Gastroesophageal sphincter (tissue), 3 donors: ENCODE results near the gene INSM2.

Experiments
- CTCF ChIP-seq, 4 experiments: fragments of 200-600 bp in 2 of 4; fragments of 450-650 bp in 2 of 4; sonication (generic) in 1 of 4; IDR thresholded peaks; one replicate each; pipeline ENCODE4 v1.5.1; 2017 to 2019; ENCODE audit warnings: antibody characterized with exemption in 4 of 4, mild to moderate bottlenecking in 2 of 4, moderate library complexity in 2 of 4
- EP300 ChIP-seq: sonication (generic); formaldehyde crosslinking; IDR thresholded peaks from one replicate; pipeline ENCODE4 v1.6.1; 2017; ENCODE audit warnings: antibody characterized with exemption, mild to moderate bottlenecking
- POLR2A ChIP-seq, 2 donors: fragments of 450-650 bp; IDR thresholded peaks; one replicate each; pipeline ENCODE4 v1.6.1; 2017; ENCODE audit warnings: antibody characterized with exemption in 2 of 2, mild to moderate bottlenecking in 2 of 2, moderate library complexity in 1 of 2
- POLR2AphosphoS5 ChIP-seq: sonication (generic); formaldehyde crosslinking; IDR thresholded peaks from one replicate; pipeline ENCODE4 v1.6.1; 2017; ENCODE audit warnings: antibody characterized with exemption

GRCh38 chr14:35535483-35536112 is 1.6 kb downstream of the INSM2 start:
- TF ChIP-seq POLR2A (IDR thresholded peaks at IDR 0.05) (no peak), CTCF (IDR thresholded peaks at IDR 0.05) (no peak), POLR2AphosphoS5 (no peak), EP300 (no peak)
